CD4-positive, alpha-beta T cell (primary cell): ENCODE measurements around the gene NQO2. TPM values are rescaled to one million over a fixed set of nuclear protein-coding genes. Genes with fewer than 3 reads are reported as not detected.

ENCODE experiments used
- ATAC-seq: fragments of 200-7000 bp; cut with Tn5 transposase; one replicate; pipeline ENCODE4 v1.10.0; 2022; ENCODE audit warnings: mild to moderate bottlenecking; ENCODE audit not compliant: poor library complexity
- CTCF ChIA-PET: fragments of 350-600 bp; sonication (Branson Sonifier 250); formaldehyde crosslinking; loops from one replicate; lab custom pipeline; 2021; ENCODE audit warnings: antibody characterized with exemption, inconsistent platforms; lab: Charles Lee
- POLR2A ChIA-PET: fragments of 350-600 bp; sonication (Branson Sonifier 250); formaldehyde crosslinking; loops from one replicate; lab custom pipeline; 2021; ENCODE audit warnings: antibody characterized with exemption, inconsistent platforms; lab: Charles Lee
- DNase-seq, 14 experiments: peaks; one replicate each; pipeline ENCODE4 v3.0.0-alpha.2; 2013 to 2020; ENCODE audit warnings: mixed read lengths in 2 of 14
- H3K27ac ChIP-seq, 2 donors: one replicate each; pipeline versions ENCODE4 v1.5.1 to v1.7.0; 2013; ENCODE audit warnings: low read length in 2 of 2, low read depth in 1 of 2, mild to moderate bottlenecking in 1 of 2
- H3K27me3 ChIP-seq, 2 experiments: 1 replicate in 1 of 2; 2 replicates in 1 of 2; pipeline versions ENCODE4 v1.6.1 to v1.7.0; 2013; ENCODE audit warnings: low read length in 2 of 2, control low read depth in 1 of 2, mild to moderate bottlenecking in 1 of 2, moderate library complexity in 1 of 2; ENCODE audit not compliant: insufficient read depth in 2 of 2, control insufficient read depth in 1 of 2
- H3K36me3 ChIP-seq: one replicate; pipeline ENCODE4 v1.6.1; 2013; ENCODE audit warnings: low read length, control low read depth; ENCODE audit not compliant: insufficient read depth
- H3K4me1 ChIP-seq: one replicate; pipeline ENCODE4 v1.6.1; 2013; ENCODE audit warnings: low read length, control low read depth; ENCODE audit not compliant: insufficient read depth
- H3K4me3 ChIP-seq: one replicate; pipeline ENCODE4 v1.5.1; 2013; ENCODE audit warnings: mild to moderate bottlenecking, low read length, moderate library complexity
- H3K9me3 ChIP-seq, 2 experiments: 1 replicate in 1 of 2; 2 replicates in 1 of 2; pipeline versions ENCODE4 v1.6.1 to v1.7.0; 2013; ENCODE audit warnings: low read length in 2 of 2, mild to moderate bottlenecking in 2 of 2, control low read depth in 1 of 2, moderate library complexity in 1 of 2; ENCODE audit not compliant: control insufficient read depth in 1 of 2, insufficient read depth in 1 of 2
- H3K27ac Mint-ChIP-seq: one replicate; pipeline ENCODE4 v1.8.0; 2020; ENCODE audit warnings: mixed read lengths
- H3K27me3 Mint-ChIP-seq: one replicate; pipeline ENCODE4 v1.8.0; 2021; ENCODE audit warnings: mixed read lengths
- H3K36me3 Mint-ChIP-seq: one replicate; pipeline ENCODE4 v1.8.0; 2021; ENCODE audit warnings: low read depth, mixed read lengths
- H3K4me1 Mint-ChIP-seq: one replicate; pipeline ENCODE4 v1.8.0; 2021; ENCODE audit warnings: low read depth, mixed read lengths
- H3K4me3 Mint-ChIP-seq: one replicate; pipeline ENCODE4 v1.8.0; 2020; ENCODE audit warnings: mild to moderate bottlenecking, mixed read lengths
- H3K9me3 Mint-ChIP-seq: one replicate; pipeline ENCODE4 v1.8.0; 2020; ENCODE audit warnings: mixed read lengths
- CTCF ChIP-seq: fragments of 200-600 bp; IDR thresholded peaks from one replicate; pipeline ENCODE4 v1.8.0; 2022; ENCODE audit warnings: antibody characterized with exemption, mild to moderate bottlenecking
- intact Hi-C, 2 experiments: fragments of 100-400 bp; cut with DNase I in 1 of 2; cut with micrococcal nuclease in 1 of 2; formaldehyde crosslinking; loops; one replicate each; pipeline versions ENCODE4 v1.15.1 to v1.9.0; 2023 to 2025; cut with DNase I, micrococcal nuclease
- total RNA-seq, 174 experiments: library from RNA in 2 of 174; stranded (reverse) in 2 of 174; gene quantifications; one replicate each; pipeline ENCODE4 v1.2.3 and lab custom pipeline; 2021 to 2026

NQO2 gene
- total RNA-seq, 2 experiments from 2014 or later, result 6.7 to 7.7 TPM

- POLR2A ChIA-PET, result interaction anchor here (0.8 to 1.2 kb wide), 2 partner anchors 8 to 17 kb away, joined by 3 read pairs; no protein-coding TSS in a partner anchor
- Mint-ChIP-seq H3K36me3 (no peaks in the 10 kb centered on the region), H3K27me3 (no peaks in the 10 kb centered on the region), H3K27ac (no peak overlapping the region), H3K4me1 (peaks cover 9% of the 10 kb centered on the region), H3K9me3 (no peaks in the 10 kb centered on the region), H3K4me3 (no peak overlapping the region)
- Histone ChIP-seq H3K27me3 (no peaks in the 10 kb centered on the region), H3K9me3 (no peaks in the 10 kb centered on the region), H3K4me3 (no peak overlapping the region), H3K27ac (no peak overlapping the region), H3K4me1 (peaks cover 8% of the 10 kb centered on the region), H3K36me3 (peaks cover 6% of the 10 kb centered on the region)
- CTCF ChIA-PET, result interaction anchor here (0.7 kb wide), 1 partner anchor 17 kb away, joined by 3 read pairs; no protein-coding TSS in a partner anchor
- no peak for DNase-seq
- no peak for TF ChIP-seq CTCF
- intact Hi-C loops, result no loop called here
- no peak for ATAC-seq
Measured at GRCh38 chr6:2959909-2960719, 39.6 kb upstream of the NQO2 start.

GRCh38 chr6:2960935-2961334, 38.8 kb upstream of the NQO2 start:
- H3K27ac Mint-ChIP-seq, result no peak overlapping the region
- no peak for ATAC-seq
- no peaks in the 10 kb centered on the region for H3K36me3 Mint-ChIP-seq
- Histone ChIP-seq H3K27me3 (no peaks in the 10 kb centered on the region), H3K27ac (no peak overlapping the region), H3K4me3 (no peak overlapping the region), H3K9me3 (no peaks in the 10 kb centered on the region), H3K36me3 (peaks cover 6% of the 10 kb centered on the region), H3K4me1 (peaks cover 8% of the 10 kb centered on the region)
- POLR2A ChIA-PET, result interaction anchor here (0.8 to 1.2 kb wide), 2 partner anchors 8 to 18 kb away, joined by 3 read pairs; no protein-coding TSS in a partner anchor
- no peak overlapping the region for H3K4me3 Mint-ChIP-seq
- H3K4me1 Mint-ChIP-seq, result peaks cover 9% of the 10 kb centered on the region
- H3K27me3 Mint-ChIP-seq, result no peaks in the 10 kb centered on the region
- CTCF ChIA-PET, result no interaction called here
- TF ChIP-seq CTCF, result no peak
- no peaks in the 10 kb centered on the region for H3K9me3 Mint-ChIP-seq
- no peak for DNase-seq
- intact Hi-C loops, result no loop called here

DNA sequence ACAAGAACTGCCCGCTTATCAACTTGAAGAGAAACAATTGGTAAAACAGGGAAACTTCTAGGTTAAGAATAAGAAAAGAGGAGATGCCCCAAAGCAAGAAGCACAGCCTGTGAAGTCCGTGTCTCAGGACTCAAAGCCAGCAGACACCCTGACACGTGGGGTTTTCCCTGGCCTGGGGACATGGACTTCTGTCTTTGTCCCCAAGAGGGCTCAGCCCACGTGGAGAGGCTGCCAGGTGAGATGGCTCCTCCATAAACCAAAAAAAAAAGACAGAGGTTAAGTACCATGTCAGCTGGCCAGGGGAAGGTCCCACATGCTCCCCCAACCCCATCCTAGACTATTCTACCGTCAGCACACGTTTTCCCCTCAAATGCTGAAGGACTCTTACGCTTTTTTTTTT, 38.2 kb upstream of the NQO2 start:
- no peaks in the 10 kb centered on the region for H3K9me3 Mint-ChIP-seq
- CTCF ChIA-PET, result no interaction called here

More for the DNA sequence above, 38.2 kb upstream of the NQO2 start:
- ATAC-seq, result no peak
- intact Hi-C loops, result no loop called here
- peaks cover 8% of the 10 kb centered on the region for H3K4me1 ChIP-seq
- no peak overlapping the region for H3K27ac Mint-ChIP-seq
- TF ChIP-seq CTCF, result no peak
- H3K27me3 Mint-ChIP-seq, result no peaks in the 10 kb centered on the region
- H3K4me3 Mint-ChIP-seq, result no peak overlapping the region
- no peaks in the 10 kb centered on the region for H3K27me3 ChIP-seq
- no peak overlapping the region for H3K27ac ChIP-seq
- H3K4me1 Mint-ChIP-seq, result peaks cover 9% of the 10 kb centered on the region
- no peaks in the 10 kb centered on the region for H3K36me3 Mint-ChIP-seq
- no peaks in the 10 kb centered on the region for H3K9me3 ChIP-seq
- POLR2A ChIA-PET, result no interaction called here
- DNase-seq, result no peak
- H3K4me3 ChIP-seq, result no peak overlapping the region
- peaks cover 6% of the 10 kb centered on the region for H3K36me3 ChIP-seq
